HK-2 (cell line): Measurements from ENCODE around the gene OR6A2.

ENCODE experiments used
- DNase-seq: peaks from one replicate; pipeline ENCODE4 v3.0.0-alpha.2; 2018; ENCODE audit not compliant: unreplicated experiment

Gene OR6A2

DNA sequence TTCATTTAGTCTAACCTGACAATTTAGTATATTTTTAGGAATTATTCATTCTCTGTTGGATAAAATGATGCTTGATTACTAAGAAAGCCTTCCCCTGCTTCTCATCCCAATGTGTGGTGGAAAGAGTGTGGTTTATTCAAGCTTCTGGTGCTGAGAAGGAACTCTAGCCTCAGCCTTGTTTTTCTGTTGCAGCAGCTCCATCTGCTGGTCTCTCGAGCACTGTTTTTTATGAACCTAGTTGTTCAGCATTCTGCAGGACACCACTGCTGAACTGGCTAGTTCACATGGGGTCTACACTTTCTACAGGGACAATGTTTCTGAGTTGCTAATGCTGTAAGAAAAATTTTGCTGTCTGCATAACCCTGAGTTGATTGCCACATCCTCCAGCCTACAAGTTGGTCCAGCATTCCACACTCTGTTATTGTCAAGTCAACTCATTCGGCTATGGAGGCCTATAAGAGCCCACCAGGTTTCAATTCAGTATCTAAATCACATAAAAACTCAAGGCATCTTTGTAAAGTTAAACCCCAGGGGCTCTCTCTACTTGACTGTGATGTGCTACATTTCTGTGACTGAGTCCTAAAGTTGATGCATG lies 42.0 kb downstream of the OR6A2 start:
- peak; percentile 6 for DNase-seq

DNA sequence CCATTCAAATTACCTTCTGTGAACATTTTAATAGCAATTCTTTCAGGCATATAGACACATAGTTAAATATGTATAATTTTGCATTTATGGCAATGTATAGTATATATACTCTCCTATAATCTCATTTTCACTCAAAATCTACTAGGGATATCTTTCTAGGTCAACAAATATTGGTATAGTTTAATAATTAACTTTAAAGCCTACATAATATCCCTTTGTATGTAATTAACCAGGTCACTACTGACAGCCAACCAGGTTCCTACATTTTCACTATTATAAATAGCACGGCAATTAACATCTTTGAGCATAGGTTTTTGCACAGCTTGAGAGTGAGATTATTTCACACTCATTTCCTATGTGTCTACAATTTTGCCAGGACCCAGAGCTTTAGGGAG lies 43.5 kb downstream of the OR6A2 start:
- DNase-seq: no peak

DNA sequence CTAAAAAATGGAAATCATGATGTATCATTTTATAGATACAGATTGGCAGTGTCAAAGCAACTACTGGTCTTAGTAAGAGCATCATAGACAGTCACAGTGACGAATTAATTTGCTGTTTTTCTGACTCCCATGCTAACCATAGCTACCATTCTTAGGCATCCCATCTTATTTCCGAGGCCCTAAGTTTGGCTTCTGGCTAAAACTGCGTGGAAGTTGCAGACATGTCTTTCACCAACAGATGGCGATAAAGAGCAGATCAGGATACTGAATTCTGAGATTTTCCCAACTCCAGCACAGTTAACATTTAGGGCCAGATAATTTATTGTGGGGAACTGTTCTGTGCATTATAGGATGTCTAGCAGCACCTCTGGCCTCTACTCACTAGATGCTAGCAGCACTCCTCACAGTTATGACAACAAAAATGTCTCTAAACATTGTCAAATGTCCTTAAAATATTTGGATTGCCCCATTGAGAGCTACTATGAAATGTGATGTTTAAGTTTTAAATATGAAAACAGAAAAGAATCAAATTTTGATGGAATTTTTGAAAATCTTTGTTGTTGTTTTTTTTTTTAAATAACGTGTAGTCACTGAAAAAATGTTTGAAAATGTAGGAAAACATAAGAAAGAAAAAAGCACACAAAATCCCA lies 44.1 kb downstream of the OR6A2 start:
- DNase-seq: peak; percentile 12

DNA sequence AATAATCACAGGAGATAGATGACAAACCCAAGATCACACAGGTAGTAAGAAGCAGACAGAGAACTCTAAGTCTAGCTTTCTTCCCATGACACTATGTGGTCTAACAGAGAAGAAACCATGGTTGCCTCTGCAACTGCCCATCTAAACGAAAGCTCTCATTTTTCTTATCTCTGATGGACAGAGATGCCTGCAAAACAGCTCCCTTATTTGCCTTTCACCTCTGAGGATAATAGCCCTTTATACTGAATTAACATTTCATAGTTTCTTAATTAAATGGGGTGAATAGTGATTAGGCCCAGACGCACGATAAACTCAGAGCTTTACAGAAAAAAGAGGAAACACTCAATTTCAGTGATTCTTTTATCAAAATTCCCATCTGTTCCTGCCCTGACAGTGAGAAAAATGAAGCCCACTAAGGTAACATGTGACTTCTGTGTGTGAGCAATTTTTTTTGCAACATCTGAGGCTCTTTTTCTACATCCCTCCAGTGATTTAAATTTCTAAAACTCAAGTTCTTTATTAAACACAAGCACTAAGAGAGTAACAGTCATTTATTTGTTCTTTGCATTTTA lies 52.3 kb downstream of the OR6A2 start:
- no peak for DNase-seq

DNA sequence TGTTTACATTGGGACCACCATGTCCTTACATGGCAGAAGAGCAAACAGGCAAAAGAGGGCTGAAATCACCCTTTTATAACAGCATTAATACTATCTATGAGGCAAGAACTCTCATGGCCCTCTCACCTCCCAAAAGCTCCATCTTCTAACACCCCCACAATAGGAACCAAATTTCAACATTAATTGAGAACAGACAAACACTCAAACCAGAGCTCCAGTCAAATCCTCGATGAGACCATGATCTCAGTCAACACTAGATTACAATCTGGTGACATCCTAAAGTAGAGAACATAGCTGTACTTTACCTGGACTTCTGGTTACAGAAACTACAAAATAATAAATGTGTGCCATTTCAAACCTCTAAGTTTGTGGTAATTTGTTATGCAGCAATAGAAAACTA lies 52.9 kb downstream of the OR6A2 start:
- no peak for DNase-seq

DNA sequence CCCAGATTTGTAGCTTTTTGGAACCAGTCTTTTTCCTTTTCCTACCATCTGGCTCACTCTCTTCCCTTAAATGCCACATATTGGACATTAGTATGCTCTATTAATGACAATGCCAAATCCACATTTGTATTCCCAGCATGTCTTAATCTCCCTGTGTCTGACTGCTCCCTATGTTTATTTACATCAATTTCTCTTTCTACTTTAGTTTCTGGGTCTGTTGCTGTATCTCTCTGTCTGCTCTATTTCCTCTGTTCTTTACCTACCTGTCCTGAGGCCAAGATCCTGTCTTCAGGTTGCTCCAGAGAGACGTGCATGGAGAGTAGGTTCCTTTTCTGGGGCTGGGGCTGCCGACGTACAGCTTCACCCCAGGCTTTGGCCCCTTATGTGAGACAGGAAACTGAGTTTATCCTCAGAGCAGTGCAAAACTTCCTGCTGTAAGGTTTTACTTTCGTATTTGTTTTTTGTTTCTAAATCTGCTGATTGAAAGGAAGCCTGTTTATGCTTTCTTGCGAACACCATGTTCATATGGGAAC lies 53.3 kb downstream of the OR6A2 start:
- DNase-seq: no peak

DNA sequence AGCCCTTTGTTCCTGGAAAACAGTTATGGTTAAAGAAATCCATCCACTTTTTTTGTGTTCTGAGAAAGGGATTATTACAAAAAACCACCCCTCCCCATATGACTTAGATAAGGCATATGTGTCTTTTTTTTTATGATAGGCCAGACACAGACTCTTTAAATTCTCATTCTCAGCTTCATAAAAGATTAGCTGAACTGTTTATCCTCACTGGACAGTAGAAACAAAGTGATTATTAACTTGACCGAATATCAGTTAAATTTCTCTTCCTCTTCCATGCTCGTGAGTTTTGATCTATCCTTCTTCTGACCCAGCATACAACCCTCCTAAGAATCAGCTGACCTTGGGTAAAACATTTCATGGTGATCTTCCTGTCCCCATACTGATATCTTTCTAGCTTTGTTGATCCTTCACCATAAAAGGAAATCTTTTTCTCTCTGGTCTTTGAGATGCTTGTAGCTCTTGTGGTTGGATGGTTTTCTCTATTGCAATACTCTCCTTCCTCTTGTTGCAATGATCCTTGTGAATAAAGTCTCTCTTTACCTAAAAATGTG lies 53.9 kb downstream of the OR6A2 start:
- no peak for DNase-seq

DNA sequence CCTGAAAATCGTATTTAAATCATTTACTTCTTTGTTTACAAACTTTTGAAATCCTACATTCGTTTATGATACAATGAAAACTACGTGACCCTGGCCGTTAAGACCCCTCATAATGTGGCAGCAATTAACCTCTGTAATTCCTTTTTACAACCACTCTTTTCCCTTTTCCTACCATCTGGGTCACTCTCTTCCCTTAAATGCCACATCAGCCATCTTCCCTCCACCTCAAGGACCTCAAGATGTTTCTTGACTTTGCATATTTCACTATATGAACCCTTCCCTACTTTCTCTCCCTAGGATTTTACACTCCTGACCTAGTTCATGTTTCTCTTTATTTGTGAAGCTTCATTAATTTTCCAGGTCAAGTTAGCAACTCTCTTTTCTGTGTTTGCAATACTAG lies 54.5 kb downstream of the OR6A2 start:
- no peak for DNase-seq

DNA sequence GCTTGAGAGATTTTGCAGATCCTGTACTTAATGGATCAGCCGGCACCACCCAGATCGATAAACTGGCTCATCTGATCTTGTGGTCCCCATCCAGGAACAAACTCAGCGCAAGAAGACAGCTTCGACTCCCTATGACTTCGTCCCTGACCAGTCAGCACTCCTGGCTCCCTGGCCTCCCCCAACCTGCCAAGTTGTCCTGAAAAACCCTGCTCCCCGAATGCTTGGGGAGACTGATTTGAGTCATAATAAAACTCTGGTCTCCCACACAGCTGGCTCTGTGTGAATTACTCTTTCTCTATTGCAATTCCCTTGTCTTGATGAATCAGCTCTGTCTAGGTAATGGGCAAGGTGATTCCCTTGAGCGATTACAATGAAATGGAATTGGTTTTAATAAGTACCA lies 57.2 kb downstream of the OR6A2 start:
- no peak for DNase-seq
